B cell (primary cell): ENCODE measurements around the gene CCN5. TPM values are rescaled to one million over a fixed set of nuclear protein-coding genes. Genes with fewer than 3 reads are reported as not detected.
A peak's percentile ranks its signal among the peaks of the same experiment; 100 is the strongest.

ENCODE experiments used
- ATAC-seq: fragments of 200-7000 bp; cut with Tn5 transposase; one replicate; pipeline ENCODE4 v1.10.0; 2021; ENCODE audit warnings: low read depth, mild to moderate bottlenecking, moderate number of reproducible peaks, moderate library complexity
- CTCF ChIA-PET: fragments of 350-600 bp; sonication (Branson Sonifier 250); formaldehyde crosslinking; loops from one replicate; lab custom pipeline; 2021; ENCODE audit warnings: antibody characterized with exemption, inconsistent platforms; lab: Charles Lee
- POLR2A ChIA-PET: fragments of 350-600 bp; sonication (Branson Sonifier 250); formaldehyde crosslinking; loops from one replicate; lab custom pipeline; 2021; ENCODE audit warnings: antibody characterized with exemption; lab: Charles Lee
- DNase-seq: peaks from one replicate; pipeline ENCODE4 v3.0.0; 2013
- H2AFZ ChIP-seq: 2 replicates; pipeline ENCODE4 v1.6.1; 2012; ENCODE audit warnings: mild to moderate bottlenecking, low read depth, low read length; ENCODE audit not compliant: insufficient read depth, poor library complexity, severe bottlenecking
- H3K27ac ChIP-seq, 2 donors: 1 replicate in 1 of 2; 2 replicates in 1 of 2; pipeline ENCODE4 v1.5.1; 2012 to 2013; ENCODE audit warnings: low read length in 2 of 2, mild to moderate bottlenecking in 2 of 2, moderate library complexity in 1 of 2
- H3K27me3 ChIP-seq, 4 experiments: fragments of 200-600 bp in 1 of 4; sonication (generic) in 1 of 4; replicated peaks in 1 of 4; 1 replicate in 2 of 4; 2 replicates in 2 of 4; pipeline versions ENCODE4 v1.6.1 to v1.7.0; 2013 to 2016; ENCODE audit warnings: low read length in 3 of 4, mild to moderate bottlenecking in 2 of 4, mixed read lengths in 1 of 4, moderate library complexity in 1 of 4; ENCODE audit not compliant: insufficient read depth in 4 of 4, control insufficient read depth in 3 of 4; ENCODE audit errors: control extremely low read depth in 1 of 4
- H3K36me3 ChIP-seq, 2 experiments: replicated peaks in 1 of 2; 1 replicate in 1 of 2; 2 replicates in 1 of 2; pipeline versions ENCODE4 v1.6.1 to v1.7.1; 2013; ENCODE audit warnings: low read length in 1 of 2; ENCODE audit not compliant: insufficient read depth in 2 of 2, control insufficient read depth in 1 of 2; ENCODE audit errors: control extremely low read depth in 1 of 2, extremely low read depth in 1 of 2
- H3K4me1 ChIP-seq, 2 donors: fragments of 200-600 bp in 1 of 2; sonication (generic) in 1 of 2; 1 replicate in 1 of 2; 2 replicates in 1 of 2; pipeline versions ENCODE4 v1.5.1 to v1.6.1; 2013 to 2017; ENCODE audit warnings: low read length in 2 of 2; ENCODE audit not compliant: control insufficient read depth in 2 of 2, insufficient read depth in 2 of 2
- H3K4me2 ChIP-seq: replicated peaks from 2 replicates; pipeline ENCODE3; 2012; ENCODE audit warnings: mild to moderate bottlenecking, low read depth, low read length; ENCODE audit not compliant: poor library complexity, severe bottlenecking
- H3K4me3 ChIP-seq, 5 experiments: fragments of 200-600 bp in 1 of 5; sonication (generic) in 1 of 5; 1 replicate in 3 of 5; 2 replicates in 2 of 5; pipeline versions ENCODE4 v1.5.1 to v1.7.0; 2011 to 2016; ENCODE audit warnings: low read length in 4 of 5, mild to moderate bottlenecking in 4 of 5, low read depth in 2 of 5, control low read depth in 1 of 5, moderate library complexity in 1 of 5; ENCODE audit not compliant: insufficient read depth in 1 of 5; ENCODE audit errors: control extremely low read depth in 1 of 5, extremely low read depth in 1 of 5
- H3K79me2 ChIP-seq: fragments of 200-600 bp; sonication (generic); one replicate; pipeline ENCODE4 v1.6.0; 2016; ENCODE audit warnings: low read length; ENCODE audit not compliant: control insufficient read depth, insufficient read depth
- H3K9ac ChIP-seq: fragments of 200-600 bp; sonication (generic); 2 replicates; pipeline ENCODE4 v1.6.1; 2017; ENCODE audit warnings: mild to moderate bottlenecking, low read length, moderate library complexity
- H3K9me3 ChIP-seq, 3 donors: one replicate each; pipeline versions ENCODE4 v1.6.1 to v1.7.1; 2013; ENCODE audit warnings: low read length in 2 of 3; ENCODE audit not compliant: control insufficient read depth in 2 of 3, insufficient read depth in 1 of 3; ENCODE audit errors: control extremely low read depth in 1 of 3
- H4K20me1 ChIP-seq: 2 replicates; pipeline ENCODE4 v1.6.0; 2012; ENCODE audit warnings: mild to moderate bottlenecking, low read length; ENCODE audit not compliant: insufficient read depth, control insufficient read depth, poor library complexity, severe bottlenecking
- H3K27ac Mint-ChIP-seq: one replicate; pipeline ENCODE4 v1.8.0; 2021; ENCODE audit warnings: mixed read lengths
- H3K27me3 Mint-ChIP-seq: one replicate; pipeline ENCODE4 v1.8.0; 2021; ENCODE audit warnings: mixed read lengths
- H3K4me1 Mint-ChIP-seq: one replicate; pipeline ENCODE4 v1.8.0; 2021; ENCODE audit warnings: mixed read lengths
- H3K4me3 Mint-ChIP-seq: one replicate; pipeline ENCODE4 v1.8.0; 2021; ENCODE audit warnings: mixed read lengths
- H3K9me3 Mint-ChIP-seq: one replicate; pipeline ENCODE4 v1.8.0; 2022; ENCODE audit warnings: mixed read lengths; ENCODE audit not compliant: insufficient read depth
- EZH2 ChIP-seq: IDR thresholded peaks from 2 replicates; pipeline ENCODE4 v1.6.1; 2012; ENCODE audit warnings: borderline replicate concordance, low read depth, mild to moderate bottlenecking, moderate library complexity, low read length; ENCODE audit not compliant: insufficient read depth, poor library complexity, severe bottlenecking
- WGBS: methylation state at CpG from one replicate; pipeline ENCODE4 v1.1.5; 2013; ENCODE audit warnings: missing lambda C conversion rate; ENCODE audit not compliant: insufficient coverage; 5-methylcytosine and 5-hydroxymethylcytosine counted together
- intact Hi-C: fragments of 100-400 bp; cut with micrococcal nuclease; formaldehyde crosslinking; loops from one replicate; pipeline ENCODE4 v1.10.0; 2022
- polyA plus RNA-seq: library from polyadenylated mRNA; depleted of rRNA; stranded (reverse); fragments of >200 nt; gene quantifications from 2 replicates; pipeline ENCODE4 v1.2.3, GENCODE V29; 2012
- total RNA-seq, 2 donors: library from RNA; stranded (reverse); fragments of 120-200 nt in 1 of 2; gene quantifications; 1 replicate in 1 of 2; 2 replicates in 1 of 2; pipeline versions ENCODE4 v1.2.3 to v1.2.4, GENCODE V29; 2013 to 2022
- TF ChIP-seq, protein P1 (sequence below): fragments of 200-600 bp; IDR thresholded peaks from one replicate; pipeline ENCODE4 v1.8.0; 2022; ENCODE audit warnings: antibody characterized with exemption, mild to moderate bottlenecking

The CCN5 gene
- total and polyA plus RNA-seq, 2 donors (not counting 1 experiment from before 2014, with no cell fraction given), result not detected

DNA sequence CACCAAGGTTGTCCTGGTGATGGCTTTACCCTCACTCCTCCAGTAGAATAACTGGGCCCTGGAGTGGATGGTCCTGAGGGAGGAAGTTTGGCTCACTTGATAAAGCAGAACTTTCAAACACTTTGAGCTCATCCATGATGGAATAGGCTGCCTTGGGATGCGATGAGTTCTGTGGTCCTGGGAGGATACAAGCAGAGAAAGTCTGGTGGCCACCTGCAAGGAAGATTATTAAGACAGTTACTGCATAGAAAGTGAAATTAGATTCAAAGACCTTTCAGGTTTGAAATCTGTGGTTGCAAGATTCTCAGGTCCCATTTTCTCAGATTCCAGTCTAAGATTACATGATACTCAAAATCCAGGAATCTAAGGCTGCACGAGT lies 19.9 kb upstream of the CCN5 start:
- Mint-ChIP-seq H3K27me3 (no peaks in the 10 kb centered on the region), H3K4me3 (no peak overlapping the region), H3K9me3 (no peaks in the 10 kb centered on the region), H3K4me1 (peaks cover 11% of the 10 kb centered on the region), H3K27ac (peak overlapping the region; percentile 41)
- H2AFZ ChIP-seq, result no peak overlapping the region
- no peak for ATAC-seq
- intact Hi-C loops, result no loop called here
- TF ChIP-seq, protein P1, sequence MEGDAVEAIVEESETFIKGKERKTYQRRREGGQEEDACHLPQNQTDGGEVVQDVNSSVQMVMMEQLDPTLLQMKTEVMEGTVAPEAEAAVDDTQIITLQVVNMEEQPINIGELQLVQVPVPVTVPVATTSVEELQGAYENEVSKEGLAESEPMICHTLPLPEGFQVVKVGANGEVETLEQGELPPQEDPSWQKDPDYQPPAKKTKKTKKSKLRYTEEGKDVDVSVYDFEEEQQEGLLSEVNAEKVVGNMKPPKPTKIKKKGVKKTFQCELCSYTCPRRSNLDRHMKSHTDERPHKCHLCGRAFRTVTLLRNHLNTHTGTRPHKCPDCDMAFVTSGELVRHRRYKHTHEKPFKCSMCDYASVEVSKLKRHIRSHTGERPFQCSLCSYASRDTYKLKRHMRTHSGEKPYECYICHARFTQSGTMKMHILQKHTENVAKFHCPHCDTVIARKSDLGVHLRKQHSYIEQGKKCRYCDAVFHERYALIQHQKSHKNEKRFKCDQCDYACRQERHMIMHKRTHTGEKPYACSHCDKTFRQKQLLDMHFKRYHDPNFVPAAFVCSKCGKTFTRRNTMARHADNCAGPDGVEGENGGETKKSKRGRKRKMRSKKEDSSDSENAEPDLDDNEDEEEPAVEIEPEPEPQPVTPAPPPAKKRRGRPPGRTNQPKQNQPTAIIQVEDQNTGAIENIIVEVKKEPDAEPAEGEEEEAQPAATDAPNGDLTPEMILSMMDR, result no peak
- no peak for TF ChIP-seq EZH2
- H3K4me2 ChIP-seq, result no peak overlapping the region
- WGBS, result 17% methylated on average over 1 of the region's 2 CpGs
- no peaks in the 10 kb centered on the region for H4K20me1 ChIP-seq
- H3K4me1 ChIP-seq, result no peaks in the 10 kb centered on the region
- H3K36me3 ChIP-seq, result no peaks in the 10 kb centered on the region
- H3K27ac ChIP-seq, result no peak overlapping the region
- no peak overlapping the region for H3K9ac ChIP-seq
- POLR2A ChIA-PET, result no interaction called here
- DNase-seq, result no peak
- H3K4me3 ChIP-seq, result no peak overlapping the region
- no peaks in the 10 kb centered on the region for H3K79me2 ChIP-seq
- no peaks in the 10 kb centered on the region for H3K9me3 ChIP-seq
- no peaks in the 10 kb centered on the region for H3K27me3 ChIP-seq
- CTCF ChIA-PET, result no interaction called here

DNA sequence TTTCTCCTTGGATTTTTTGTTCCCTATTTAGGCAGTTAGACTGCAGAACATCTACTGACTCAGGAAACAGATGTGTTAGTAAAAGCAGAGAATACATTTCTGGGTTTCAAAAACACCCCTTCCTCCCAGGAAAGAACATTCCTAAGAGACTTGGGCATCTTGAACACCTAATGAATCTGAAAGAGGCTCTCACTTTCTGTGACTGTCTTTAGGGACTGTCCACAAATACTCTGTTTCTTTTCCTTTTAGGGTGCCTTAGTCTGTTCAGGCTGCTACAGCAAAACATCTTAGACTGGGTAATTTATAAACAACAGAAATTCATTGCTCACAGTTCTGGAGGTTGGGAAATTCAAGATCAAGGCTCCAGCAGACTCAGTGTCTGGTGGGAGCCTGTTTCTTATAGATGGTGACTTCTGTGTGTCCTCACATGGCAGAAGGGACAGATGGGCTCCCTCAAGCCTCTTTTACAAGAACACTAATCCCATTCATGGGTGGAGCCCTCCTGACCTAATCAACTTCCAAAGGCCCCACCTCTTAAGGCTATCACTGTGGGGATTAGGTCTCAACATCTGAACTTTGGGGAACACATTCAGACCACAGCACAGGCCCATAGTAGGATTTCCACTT lies 19.4 kb upstream of the CCN5 start:
- Histone ChIP-seq H4K20me1 (no peaks in the 10 kb centered on the region), H2AFZ (no peak overlapping the region), H3K4me1 (no peaks in the 10 kb centered on the region), H3K4me2 (no peak overlapping the region), H3K9ac (no peak overlapping the region), H3K27me3 (no peaks in the 10 kb centered on the region), H3K79me2 (no peaks in the 10 kb centered on the region), H3K36me3 (no peaks in the 10 kb centered on the region), H3K27ac (no peak overlapping the region), H3K4me3 (no peak overlapping the region), H3K9me3 (no peaks in the 10 kb centered on the region)
- CTCF ChIA-PET, result interaction anchor here (0.8 to 0.9 kb wide), 2 partner anchors 11 to 85 kb away, joined by 3 read pairs; no protein-coding TSS in a partner anchor
- POLR2A ChIA-PET, result no interaction called here
- intact Hi-C loops, result no loop called here
- no peak for TF ChIP-seq EZH2
- TF ChIP-seq, protein P1, result no peak
- Mint-ChIP-seq H3K9me3 (no peaks in the 10 kb centered on the region), H3K4me1 (peaks cover 11% of the 10 kb centered on the region), H3K27me3 (no peaks in the 10 kb centered on the region), H3K4me3 (no peak overlapping the region), H3K27ac (no peak overlapping the region)
- no peak for ATAC-seq
- DNase-seq, result no peak
